IPS DF 19.7 (cell line): ENCODE data around the gene AMOT.

Source experiments
- DNase-seq: peaks from one replicate; pipeline ENCODE4 v3.0.0-alpha.2; 2013; ENCODE audit warnings: low read depth, low spot score

AMOT gene

GRCh38 chrX:112841114-112841819, 636 bp upstream of the AMOT start:
- DNase-seq: no peak

GRCh38 chrX:112839856-112840255, 775 bp downstream of the AMOT start:
- DNase-seq: no peak

- DNase-seq: no peak
Measured at GRCh38 chrX:112837531-112837930, 3.1 kb downstream of the AMOT start.

- DNase-seq: no peak
Measured at GRCh38 chrX:112835019-112835418, 5.6 kb downstream of the AMOT start.

- DNase-seq: no peak
Measured at GRCh38 chrX:112834031-112834845, 6.4 kb downstream of the AMOT start.

GRCh38 chrX:112832481-112833095, 8.0 kb downstream of the AMOT start:
- DNase-seq: no peak

- no peak for DNase-seq
Measured at GRCh38 chrX:112830540-112830939, 10.1 kb downstream of the AMOT start.

- DNase-seq: no peak
Measured at GRCh38 chrX:112827292-112827903, 13.2 kb downstream of the AMOT start.

- no peak for DNase-seq
Measured at GRCh38 chrX:112826023-112826422, 14.6 kb downstream of the AMOT start.

GRCh38 chrX:112822892-112823291, 17.7 kb downstream of the AMOT start:
- DNase-seq: no peak

GRCh38 chrX:112820364-112821268, 20.0 kb downstream of the AMOT start:
- no peak for DNase-seq

- no peak for DNase-seq
Measured at GRCh38 chrX:112819813-112820212, 20.8 kb downstream of the AMOT start.

- no peak for DNase-seq
Measured at GRCh38 chrX:112819008-112819640, 21.5 kb downstream of the AMOT start.

GRCh38 chrX:112818114-112819007, 22.3 kb downstream of the AMOT start:
- DNase-seq: no peak

GRCh38 chrX:112816908-112817307, 23.7 kb downstream of the AMOT start:
- DNase-seq: no peak

GRCh38 chrX:112814496-112814895, 26.1 kb downstream of the AMOT start:
- no peak for DNase-seq

- DNase-seq: no peak
Measured at GRCh38 chrX:112812741-112813140, 27.9 kb downstream of the AMOT start.

GRCh38 chrX:112808651-112809195, 31.9 kb downstream of the AMOT start:
- DNase-seq: no peak

- DNase-seq: no peak
Measured at GRCh38 chrX:112808007-112808406, 32.6 kb downstream of the AMOT start.
